GM18907 (cell line): ENCODE measurements around the gene APRT.

Source experiments
- ATAC-seq: cut with Tn5 transposase; IDR thresholded peaks from one replicate; pipeline ENCODE4 v1.9.1; 2021; ENCODE audit warnings: mild to moderate bottlenecking, moderate library complexity; ENCODE audit not compliant: unreplicated experiment

The APRT gene

DNA sequence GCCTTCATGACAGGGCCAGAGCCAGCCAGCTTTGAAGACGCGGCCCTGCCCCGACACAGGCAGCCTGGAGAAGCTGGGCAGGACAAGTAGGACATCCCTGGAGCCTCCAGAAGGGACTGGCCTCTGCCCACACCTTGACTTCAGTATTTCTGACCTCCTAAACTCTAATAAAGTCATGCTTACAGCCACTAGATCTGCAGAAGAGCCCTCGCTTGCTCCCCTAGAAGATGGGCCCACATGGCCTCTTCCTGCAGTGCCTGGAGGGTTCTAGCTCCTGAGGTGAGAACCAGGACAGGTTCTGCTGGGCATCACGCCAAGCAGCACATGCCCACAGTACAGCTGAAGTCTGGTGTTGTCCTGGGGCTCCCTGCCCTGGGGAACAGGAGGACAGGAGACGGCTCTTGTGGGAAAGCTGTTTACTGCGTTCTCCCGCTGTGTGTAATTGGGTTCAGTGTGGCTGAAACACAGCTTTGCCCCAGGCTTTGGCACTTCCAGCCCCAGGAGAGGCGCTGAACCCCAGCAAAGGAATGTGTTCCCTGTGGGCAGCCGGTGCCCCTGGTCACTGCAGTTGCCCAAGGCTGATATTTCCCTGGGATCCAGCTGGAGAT is 2.6 kb downstream of the APRT start:
- no peak for ATAC-seq

DNA sequence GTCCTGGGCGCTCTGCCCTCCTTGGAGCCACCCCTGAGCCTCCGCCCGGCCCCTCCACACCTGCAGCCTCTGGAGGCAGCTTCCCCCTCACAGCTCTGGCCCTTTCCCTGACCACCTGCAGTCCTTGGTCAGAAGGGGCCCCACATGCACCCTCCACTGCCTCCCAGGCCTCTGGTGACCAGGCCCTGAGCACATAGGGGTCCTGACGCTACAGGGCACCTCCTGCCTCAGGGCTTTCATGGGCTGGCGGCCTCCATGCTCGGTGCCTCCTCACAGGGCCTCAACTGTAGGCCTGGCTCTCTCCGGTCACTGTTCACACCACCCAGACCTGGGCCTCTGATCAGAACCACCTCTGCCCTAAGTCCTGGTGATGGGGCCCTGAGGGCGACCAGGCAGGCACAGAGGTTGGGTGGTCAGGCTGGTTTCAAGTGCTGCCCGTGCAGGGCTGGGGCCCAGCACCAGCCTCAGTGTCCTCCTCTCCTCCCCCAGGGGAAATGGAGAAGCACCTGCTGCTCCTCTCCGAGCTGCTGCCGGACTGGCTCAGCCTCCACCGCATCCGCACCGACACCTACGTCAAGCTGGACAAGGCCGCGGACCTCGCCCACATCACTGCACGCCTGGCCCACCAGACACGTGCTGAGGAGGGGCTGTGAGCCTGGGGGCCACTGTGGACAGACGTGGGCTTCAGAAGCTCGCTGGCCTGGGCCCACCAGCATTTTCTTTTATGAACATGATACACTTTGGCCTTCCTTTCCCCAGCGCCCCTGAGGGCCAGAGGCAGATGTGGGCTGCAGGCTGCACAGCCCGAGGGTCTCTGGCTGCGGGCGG is 3.9 kb downstream of the APRT start:
- ATAC-seq, result no peak

DNA sequence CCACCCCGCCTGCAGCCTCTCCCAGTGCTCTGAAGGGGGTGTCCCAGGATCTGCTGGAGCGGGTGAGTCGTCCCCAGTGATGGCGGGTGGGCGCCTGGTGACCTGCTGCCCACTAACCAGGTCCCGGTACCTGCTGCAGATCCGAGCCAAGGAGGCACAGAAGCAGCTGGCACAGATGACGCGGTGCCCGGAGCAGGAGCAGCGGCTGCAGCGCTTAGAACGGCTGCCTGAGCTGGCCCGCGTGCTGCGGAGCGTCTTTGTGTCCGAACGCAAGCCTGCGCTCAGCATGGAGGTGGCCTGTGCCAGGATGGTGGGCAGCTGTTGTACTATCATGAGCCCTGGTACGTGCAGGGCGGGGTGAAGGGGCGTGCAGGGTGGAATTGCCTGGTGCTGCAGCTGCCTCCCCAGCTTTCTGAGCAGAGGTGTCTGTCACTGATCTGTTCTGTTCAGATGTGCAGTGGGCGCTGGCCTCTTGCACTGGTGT is 4.5 kb downstream of the APRT start:
- no peak for ATAC-seq

DNA sequence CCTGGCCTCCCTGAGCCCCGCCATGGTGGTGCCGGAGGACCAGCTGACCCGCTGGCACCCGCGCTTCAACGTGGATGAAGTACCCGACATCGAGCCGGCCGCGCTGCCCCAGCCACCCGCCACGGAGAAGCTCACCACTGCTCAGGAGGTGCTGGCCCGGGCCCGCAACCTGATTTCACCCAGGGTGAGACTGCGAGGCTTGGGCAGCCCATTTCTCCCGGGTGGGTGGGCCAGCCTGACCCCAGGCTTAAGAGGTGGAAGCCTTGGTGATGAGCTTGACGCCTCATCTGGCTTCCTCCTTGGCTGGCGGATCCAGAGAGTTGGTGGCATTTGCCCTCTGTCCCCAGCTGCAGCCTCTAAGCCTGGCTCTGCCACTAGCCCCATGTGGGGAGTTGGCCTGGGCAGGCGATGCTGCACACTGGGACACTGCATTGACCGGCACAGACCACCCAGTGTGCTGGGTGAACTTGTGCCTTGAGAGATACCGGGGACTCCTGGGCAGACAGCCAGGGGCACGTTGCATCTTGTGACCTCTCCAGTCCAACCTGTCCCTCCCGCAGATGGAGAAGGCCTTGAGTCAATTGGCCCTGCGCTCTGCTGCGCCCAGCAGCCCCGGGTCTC is 5.1 kb downstream of the APRT start:
- no peak for ATAC-seq

DNA sequence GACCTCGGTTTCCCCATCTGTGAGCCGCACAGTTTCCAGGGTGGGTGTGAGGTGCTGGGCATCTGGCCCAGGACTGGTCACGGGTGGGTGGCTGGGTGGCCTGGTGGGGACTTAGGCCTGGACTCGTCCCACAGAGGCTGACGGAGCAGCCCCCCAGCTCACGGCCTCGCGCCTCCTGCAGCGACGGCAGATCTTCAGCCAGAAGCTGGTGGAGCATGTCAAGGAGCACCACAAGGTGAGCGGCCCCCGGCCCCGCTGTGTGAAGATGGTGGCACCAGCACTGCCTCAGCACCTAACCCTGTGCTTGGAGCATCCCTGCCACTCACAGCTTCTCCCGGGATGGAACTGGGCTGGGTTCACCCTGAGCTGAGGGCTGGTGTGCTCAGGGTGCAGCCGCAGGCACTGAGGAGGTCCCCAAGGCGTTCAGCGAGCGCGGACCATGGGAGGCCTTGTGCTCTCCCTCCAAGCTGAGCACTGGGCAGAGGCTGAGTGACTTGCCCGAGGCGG is 5.8 kb downstream of the APRT start:
- no peak for ATAC-seq

DNA sequence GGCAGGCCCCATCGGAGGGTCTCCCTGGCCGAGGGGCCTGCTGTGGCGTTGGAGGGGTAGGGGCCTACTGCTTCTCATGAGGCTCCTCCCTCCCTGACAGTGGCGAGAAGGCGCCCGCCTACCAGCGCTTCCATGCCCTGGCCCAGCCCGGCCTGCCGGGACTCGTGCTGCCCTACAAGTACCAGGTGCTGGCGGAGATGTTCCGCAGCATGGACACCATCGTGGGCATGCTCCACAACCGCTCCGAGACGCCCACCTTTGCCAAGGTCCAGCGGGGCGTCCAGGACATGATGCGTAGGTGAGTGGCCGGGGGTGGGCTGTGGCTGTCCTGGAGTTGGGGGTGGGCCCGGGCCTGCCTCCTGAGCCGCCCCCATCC is 6.4 kb downstream of the APRT start:
- no peak for ATAC-seq

DNA sequence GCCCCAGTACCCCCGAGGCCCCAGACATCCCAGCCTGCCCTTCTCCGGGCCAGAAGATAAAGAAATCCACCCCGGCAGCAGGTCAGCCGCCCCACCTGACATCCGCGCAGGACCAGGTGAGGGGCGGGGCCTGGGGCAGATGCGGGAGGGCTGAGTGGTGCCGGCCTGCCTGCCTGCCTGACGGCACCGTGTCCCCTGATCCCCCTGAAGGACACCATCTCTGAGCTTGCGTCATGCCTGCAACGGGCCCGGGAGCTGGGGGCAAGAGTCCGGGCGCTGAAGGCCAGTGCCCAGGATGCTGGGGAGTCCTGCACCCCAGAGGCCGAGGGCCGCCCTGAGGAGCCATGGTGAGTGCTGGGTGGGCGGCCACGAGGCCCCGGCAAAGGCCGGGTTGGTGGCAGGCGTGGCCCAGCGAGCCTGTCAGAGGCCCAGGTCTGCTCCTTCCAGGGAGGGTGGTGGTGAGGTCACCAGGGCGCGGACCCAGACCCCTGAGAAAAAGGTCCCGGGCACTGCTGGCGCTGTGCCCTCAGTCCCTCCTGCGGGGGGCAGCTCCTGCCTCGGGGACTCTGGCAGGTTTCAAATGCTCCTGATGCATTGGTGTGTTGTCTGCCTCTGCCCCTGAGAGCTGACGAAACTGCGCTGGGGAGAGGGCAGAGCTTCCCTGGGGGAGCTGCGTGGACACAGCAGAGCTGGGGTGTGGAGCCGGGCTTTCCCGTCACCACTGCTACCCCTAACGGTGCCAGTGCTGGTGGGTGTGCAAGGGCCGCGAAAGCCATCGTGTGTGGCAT is 7.0 kb downstream of the APRT start:
- no peak for ATAC-seq

DNA sequence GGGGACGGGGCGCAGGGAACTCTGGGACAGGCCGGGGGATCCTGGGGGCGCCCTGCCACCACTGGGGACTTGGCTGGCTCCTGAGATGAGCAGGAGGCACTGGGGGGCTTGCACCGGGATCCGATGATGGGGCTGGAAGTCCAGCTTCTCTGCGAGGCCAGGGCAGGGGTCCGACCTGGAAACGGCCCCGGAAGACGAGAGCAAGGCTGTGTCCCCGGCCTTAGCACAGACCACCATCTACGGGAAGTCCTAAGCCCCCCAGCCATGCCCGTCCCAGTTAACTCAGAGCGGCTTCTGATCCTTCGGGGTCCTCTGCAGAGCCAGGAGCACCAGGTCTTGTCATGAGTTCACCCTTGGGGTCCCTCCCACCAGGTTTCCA is 7.6 kb downstream of the APRT start:
- ATAC-seq, result no peak

DNA sequence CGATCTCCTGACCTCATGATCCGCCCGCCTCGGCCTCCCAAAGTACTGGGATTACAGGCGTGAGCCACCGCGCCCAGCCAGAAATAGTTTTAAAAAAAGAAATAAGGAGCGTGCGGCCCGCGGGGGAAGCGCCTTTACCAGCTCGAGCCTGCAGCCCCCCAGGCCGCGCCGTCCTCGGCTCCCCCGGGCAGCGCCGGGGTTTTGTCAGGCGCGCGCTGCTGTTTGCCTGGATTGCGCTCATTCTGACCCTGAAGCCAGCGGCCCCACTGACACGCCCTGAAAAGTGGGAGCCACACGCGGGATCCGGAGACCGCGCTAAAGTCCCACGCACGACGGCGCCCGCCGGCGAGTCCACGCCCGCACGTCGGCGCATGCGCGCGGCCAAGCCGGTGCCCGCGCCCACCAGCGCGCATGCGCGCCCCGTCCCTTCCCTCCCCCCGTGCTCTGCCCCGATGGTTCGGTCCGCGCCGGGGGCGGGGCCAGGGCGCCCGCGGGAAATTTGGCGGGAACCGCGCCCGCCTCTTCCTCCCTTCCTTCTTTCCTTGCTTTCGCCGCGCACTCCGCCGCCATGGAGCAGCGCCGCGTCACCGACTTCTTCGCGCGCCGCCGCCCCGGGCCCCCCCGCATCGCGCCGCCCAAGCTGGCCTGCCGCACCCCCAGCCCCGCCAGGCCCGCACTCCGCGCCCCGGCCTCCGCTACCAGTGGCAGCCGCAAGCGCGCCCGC is 8.3 kb downstream of the APRT start, which contains the start of gene CDT1:
Gene CDT1 (plus strand): TSS at position 526 of the 724 bp plus-strand sequence. CDS start 43 bp downstream, at position 569.
- ATAC-seq, result peak; percentile 46

DNA sequence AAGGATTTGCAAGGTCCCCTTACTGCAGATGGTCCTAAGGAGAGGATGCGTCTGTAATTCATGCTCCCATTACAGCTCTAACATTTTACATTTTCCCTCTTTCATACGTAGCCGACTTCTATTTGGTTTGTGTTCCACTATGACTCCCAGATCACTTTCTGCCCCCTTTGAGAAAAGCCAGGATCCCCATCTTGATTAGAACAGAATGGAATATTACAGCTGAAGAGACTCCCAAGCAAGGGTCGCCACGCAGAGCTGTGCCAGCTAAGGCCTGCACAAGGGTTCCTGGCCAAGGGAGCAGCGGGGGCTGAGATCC is 11.5 kb downstream of the APRT start:
- no peak for ATAC-seq

DNA sequence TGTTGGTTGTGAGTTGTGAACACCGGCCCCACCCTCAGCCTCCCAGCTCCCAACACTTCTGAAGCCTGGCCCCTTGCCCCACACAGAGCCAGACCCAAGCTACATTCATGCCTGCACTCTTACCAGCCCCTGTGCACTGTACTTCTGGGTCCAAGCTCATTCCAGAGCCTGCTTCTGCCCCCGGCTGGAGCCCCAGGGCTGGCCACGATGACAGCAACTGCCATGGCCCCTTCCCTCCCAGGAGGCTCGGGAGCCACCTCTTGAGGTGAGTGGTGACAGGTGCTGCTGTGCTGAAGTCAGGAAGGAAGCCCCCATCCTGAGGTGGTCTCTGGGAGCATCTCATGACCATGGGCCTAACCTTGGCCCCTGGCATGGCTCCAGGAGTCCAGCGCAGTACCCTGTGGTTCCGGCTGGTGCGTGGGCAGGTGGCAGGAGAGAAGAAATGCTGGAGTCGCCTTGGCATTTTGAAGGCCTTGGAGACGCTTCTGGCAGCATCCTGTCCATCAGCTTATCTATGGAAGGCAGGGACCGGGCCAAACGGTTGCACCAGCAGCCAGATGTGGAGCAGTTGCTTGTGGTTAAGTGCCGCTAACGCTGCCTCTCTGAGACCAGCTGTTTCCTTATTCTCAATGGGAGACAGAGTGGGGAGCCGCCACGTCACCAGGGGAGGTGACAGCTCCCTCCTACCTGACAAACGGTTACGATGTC is 12.0 kb downstream of the APRT start:
- no peak for ATAC-seq

DNA sequence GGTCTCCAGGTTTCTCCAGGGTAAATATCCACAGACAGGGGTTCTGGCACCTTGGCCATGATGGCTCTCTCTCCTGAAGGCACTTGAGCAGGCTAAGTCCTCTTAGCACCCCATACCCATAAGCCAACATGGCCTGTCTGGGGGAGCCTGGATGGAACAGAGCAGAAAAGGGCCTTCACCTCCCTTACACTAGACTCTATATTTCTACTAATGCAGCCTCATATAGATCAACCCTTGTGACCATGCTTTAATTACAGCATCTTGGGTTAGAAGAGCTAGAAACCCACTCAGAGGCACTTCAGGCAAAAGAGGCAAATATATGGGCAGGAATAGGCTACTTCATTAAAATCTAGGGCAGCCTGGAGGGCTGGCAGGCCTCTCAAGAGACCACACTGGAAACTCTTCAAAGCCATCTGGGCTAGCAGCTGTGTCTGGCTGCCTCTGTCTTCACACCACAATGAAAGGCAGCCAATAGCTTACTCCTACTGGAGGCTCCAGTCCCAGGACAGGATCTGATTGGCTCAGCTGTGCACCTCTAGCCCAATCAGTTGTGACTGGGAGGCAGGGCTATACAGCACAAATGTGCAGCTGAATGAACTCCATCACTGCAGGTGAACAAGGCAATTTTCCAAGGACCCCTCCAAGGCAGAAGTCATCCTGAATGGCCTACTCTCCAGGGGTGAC is 12.8 kb downstream of the APRT start:
- no peak for ATAC-seq

DNA sequence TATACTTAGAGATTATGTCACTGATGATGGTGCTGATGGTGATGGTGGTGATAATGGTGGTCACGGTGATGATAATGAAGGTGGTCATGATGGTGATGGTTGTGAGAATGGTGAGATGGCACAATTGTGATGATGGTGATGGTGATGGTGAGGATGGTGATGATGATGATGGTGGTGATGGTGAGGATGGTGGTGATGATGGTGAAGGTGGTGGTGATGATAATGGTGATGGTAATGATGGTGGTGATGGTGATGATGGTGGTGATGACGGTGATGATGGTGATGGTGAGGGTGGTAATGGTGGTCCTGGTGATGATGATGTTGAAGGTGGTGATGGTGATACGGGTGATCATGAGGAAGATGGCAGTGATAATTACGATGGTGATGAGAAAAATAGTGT is 13.7 kb downstream of the APRT start:
- no peak for ATAC-seq

DNA sequence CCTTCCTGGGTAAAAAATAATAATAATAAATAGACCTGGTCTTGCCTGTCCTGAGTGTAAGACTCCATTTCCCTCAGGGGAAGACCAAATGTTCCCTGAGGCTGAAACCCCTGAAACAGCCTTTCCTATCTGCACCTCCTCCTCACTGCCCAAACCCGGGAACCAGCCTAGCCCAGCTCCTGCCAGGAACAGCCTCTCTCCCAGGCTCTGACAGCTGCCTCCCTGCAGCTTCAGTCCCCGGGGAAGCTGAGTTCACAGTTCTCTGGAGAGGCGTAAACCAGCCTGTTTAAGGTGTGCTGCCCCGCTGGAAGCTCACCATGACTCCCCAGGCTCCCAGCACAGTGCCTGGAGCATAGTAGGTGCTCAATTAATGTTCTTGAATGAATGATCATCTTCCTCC is 15.4 kb downstream of the APRT start:
- no peak for ATAC-seq

DNA sequence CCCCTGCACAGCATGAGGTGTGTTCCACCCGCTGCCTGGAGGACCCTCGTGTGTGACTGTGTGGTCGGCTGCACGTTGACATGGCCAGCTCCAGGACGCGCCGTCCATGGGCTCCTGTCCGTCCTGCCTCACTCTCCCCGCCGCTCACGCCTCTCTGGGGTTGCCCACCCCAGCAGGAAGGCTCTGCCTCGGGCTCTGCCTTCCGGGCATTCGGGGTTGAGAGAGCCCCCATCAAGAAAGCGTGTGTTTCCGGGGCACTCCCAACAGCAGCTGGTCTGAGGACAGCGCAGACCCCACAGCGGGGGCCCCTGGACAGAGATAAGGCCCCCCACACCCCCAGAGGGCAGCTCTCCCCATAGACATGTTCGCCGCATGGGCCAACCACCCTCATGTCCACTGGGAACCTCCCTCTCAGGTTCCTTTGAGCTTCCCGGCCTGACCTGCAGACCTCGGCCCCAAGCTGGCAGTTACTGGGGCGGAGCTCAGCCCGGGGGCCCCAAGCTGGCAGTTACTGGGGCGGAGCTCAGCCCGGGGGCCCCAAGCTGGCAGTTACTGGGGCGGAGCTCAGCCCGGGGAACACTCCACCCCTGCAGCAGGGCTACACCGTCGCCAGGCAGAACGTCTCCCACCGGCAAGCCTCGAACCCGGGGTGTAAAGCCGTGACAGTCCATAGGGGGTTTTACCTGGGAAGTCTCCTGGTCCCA is 18.3 kb downstream of the APRT start:
- no peak for ATAC-seq

DNA sequence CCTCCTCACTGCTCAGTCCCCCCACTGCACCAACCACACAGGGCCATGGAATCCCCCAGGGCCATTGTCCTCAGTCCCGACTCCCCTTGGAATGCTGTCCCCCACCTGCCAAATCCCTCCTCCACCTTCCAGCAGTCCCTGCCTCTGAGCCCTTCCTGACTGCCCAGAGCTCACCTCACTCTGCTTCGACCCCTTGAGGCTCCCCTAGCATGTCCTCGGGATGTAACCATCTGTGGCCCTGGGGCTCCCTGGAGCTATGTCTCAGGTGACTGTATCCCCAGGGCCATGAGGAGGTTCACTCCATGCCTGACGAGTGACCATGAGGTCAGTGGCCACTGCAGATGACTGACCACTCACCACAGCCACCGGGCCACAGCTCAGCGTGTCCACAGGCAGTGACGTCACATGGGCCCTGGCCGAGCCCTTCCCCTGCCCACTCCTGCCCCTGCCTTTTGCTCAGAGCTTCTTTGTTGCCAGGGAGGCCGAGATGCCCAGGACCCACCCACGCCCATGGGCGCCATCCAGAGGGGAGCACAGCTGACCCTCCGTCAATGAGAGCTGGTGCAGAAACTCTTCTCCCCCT is 19.0 kb downstream of the APRT start:
- no peak for ATAC-seq

DNA sequence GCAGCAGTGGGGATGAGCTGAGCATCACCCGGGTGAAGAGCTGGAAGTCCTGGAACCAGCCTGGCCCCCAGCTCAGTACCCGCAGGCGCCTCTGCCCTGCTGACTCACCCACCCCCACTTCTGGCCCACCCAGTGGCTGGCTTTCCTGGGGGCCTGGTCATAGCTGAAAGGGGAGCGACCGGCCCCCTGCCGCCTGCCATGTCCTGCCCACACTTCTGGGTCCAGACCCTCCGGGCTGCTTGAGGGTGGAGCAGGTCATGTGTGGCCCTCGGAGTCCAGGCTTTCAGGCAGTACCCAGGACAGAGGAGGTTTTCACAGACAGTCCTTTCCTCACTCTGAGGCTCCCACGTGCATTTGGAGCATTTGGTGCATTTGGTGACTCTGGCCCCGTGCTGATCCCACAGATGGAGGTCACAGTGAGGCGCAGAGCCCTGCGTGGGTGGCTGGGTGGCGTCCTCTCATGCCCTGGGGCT is 19.6 kb downstream of the APRT start:
- no peak for ATAC-seq
